ENCODE results near the gene VPS39. TPM values are rescaled to one million over a fixed set of nuclear protein-coding genes. Genes with fewer than 3 reads are reported as not detected.

The VPS39 gene
- total RNA-seq: 57.7 and 62.1 TPM in 2 replicates

DNA sequence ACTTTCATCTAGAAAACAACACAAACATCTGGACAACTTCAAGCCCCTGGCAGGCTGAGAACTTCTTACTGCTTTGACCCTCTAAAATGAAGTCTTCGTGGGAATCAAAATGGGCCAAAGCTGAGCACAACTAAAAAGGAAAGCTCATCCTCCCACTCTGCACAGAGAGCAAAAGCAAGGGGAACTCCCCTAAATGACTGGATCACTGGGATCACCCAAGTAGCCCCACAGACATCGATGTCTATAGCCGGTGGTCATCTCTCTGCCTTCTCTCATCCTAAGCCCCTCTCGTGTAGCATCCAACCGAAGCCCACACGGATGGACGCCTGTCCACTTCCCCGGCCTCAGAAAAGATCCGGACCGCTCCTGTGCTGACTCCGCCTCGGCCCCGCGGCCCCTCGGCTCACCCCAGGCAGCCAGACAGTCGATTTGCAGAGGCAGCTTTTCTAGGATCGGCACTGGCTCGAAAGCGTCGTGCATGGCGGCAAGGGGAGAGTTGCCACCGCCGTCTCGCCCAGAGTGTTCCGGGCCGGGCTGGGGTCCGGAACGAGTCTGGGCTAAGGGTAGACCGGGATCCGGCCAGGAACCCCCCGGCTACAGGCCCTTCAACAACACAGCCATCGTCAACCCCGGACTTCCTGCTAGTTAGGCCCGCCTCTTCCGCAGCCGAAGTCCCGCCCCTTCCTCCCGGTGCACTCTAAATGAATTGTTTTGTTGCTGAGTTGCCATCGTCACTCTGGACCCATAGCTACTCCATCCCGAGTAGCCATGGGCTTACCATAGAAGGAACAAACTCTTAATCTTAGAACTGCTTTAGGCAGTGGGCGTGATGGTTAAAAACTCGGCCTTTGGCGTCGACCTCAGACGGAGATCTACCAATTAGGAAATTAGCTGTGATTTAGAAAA lies at the start of gene VPS39:
VPS39 (minus strand) TSS at position 631 of the 906 bp plus-strand sequence; CDS start at position 480, 151 bp downstream.

DNA sequence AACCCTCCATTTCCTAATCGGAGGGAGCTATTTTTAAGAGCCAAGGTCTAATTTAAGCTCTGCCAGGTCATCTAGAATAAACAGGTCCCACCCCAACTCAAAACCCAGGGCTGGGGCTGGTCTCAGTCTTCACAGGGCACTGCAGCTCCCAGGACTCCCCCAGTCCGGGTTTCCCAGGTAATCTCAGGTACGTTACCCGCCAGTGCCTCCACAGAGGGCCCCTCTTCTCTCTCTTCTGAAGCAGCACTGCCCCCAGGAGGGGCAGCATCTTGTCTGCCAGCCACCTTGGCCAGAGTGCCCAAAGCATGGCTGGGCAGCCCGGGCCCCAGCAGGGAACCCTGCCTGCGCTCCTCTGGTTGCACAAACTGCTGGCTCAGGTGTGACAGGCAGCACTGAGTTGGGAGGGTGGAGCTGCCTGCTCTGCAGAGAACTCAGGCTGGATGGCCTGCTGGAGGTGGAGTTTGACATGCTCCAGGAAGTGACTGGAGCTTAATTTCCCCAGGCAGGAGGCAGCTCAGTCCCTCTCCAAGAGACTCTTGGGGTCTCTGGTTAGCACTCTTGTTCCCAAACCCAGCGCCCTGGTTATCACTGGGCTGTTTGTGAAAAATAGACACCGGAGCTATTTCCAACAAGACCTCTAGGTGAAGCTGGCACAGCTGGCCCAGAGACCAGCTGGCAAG lies 51.7 kb downstream of the VPS39 start, which contains the start of gene PLA2G4F:
PLA2G4F (minus strand) TSS at position 394 of the 680 bp plus-strand sequence; CDS start at position 307, 87 bp downstream.

Other genes with a start within 250 kb of the VPS39 start
- gene EHD4, start 235.7 kb downstream of the VPS39 start, total RNA-seq: 13.9 and 27.6 TPM in 2 replicates
- not detected in 2 replicates for gene PLA2G4E, start 187.3 kb downstream of the VPS39 start, total RNA-seq
- under 0.01 TPM in 1 of 2 replicates, not detected in the other for gene PLA2G4D, start 113.7 kb downstream of the VPS39 start, total RNA-seq
- gene PLA2G4F, start 51.7 kb downstream of the VPS39 start, total RNA-seq: not detected in 2 replicates
- gene GANC, start 64.9 kb upstream of the VPS39 start, total RNA-seq: 20.1 and 24.9 TPM in 2 replicates
- gene TMEM87A, start 65.1 kb upstream of the VPS39 start, total RNA-seq: 42.1 and 54.0 TPM in 2 replicates
- 1.6 and 2.7 TPM in 2 replicates for gene CAPN3, start 151.2 kb upstream of the VPS39 start, total RNA-seq

All from smooth muscle cell of the pulmonary artery (primary cell).